WTC11 (cell line): Measurements from ENCODE around the gene HNRNPL.

Experiments used
- CTCF ChIP-seq: fragments of 200-600 bp; IDR thresholded peaks from 2 replicates; pipeline ENCODE4 v1.8.0; 2022; ENCODE audit warnings: antibody characterized with exemption
- ERG ChIP-seq: fragments of 250-450 bp; sonication (Bioruptor Pico); IDR thresholded peaks from 2 replicates; pipeline ENCODE4 v1.8.0; 2021; ENCODE audit warnings: mild to moderate bottlenecking
- ESRRA ChIP-seq: sonication (generic); formaldehyde crosslinking; IDR thresholded peaks from 2 replicates; pipeline ENCODE4 v1.8.1; 2022; ENCODE audit warnings: mild to moderate bottlenecking, missing genetic modification reagents, borderline replicate concordance
- FOXP4 ChIP-seq: sonication (generic); formaldehyde crosslinking; IDR thresholded peaks from 2 replicates; pipeline ENCODE4 v1.8.0; 2022; ENCODE audit warnings: mild to moderate bottlenecking, missing genetic modification reagents
- IRF1 ChIP-seq: sonication (generic); formaldehyde crosslinking; IDR thresholded peaks from 2 replicates; pipeline ENCODE4 v1.8.0; 2023; ENCODE audit warnings: missing genetic modification reagents
- KAT7 ChIP-seq: sonication (generic); formaldehyde crosslinking; IDR thresholded peaks from 2 replicates; pipeline ENCODE4 v1.8.1; 2023; ENCODE audit warnings: missing genetic modification reagents, mild to moderate bottlenecking, borderline replicate concordance
- NFE2L1 ChIP-seq: sonication (generic); formaldehyde crosslinking; IDR thresholded peaks from 2 replicates; pipeline ENCODE4 v1.8.1; 2023; ENCODE audit warnings: missing genetic modification reagents
- ZNF263 ChIP-seq: sonication (generic); formaldehyde crosslinking; IDR thresholded peaks from 2 replicates; pipeline ENCODE4 v1.8.1; 2022; ENCODE audit warnings: low read depth, mild to moderate bottlenecking, moderate library complexity, missing genetic modification reagents
- TF ChIP-seq, protein P1 (sequence below): fragments of 250-450 bp; sonication (Bioruptor Pico); IDR thresholded peaks from 2 replicates; pipeline ENCODE4 v1.9.0; 2021; ENCODE audit warnings: mild to moderate bottlenecking, borderline replicate concordance
- TF ChIP-seq, protein P2 (sequence below): sonication (generic); formaldehyde crosslinking; IDR thresholded peaks from 2 replicates; pipeline ENCODE4 v1.8.0; 2022; ENCODE audit warnings: mild to moderate bottlenecking, missing genetic modification reagents
- TF ChIP-seq, protein P3 (sequence below): fragments of 250-450 bp; sonication (Bioruptor Pico); IDR thresholded peaks from 2 replicates; pipeline ENCODE4 v1.9.0; 2021; ENCODE audit warnings: mild to moderate bottlenecking

- TF ChIP-seq CTCF, result no peak
- TF ChIP-seq ZNF263 (CRISPR knock-in tag), result no peak
- no peak for TF ChIP-seq KAT7 (CRISPR knock-in tag)
- no peak for TF ChIP-seq IRF1 (CRISPR knock-in tag)
- TF ChIP-seq FOXP4 (CRISPR knock-in tag), result no peak
- no peak for TF ChIP-seq ESRRA
- TF ChIP-seq, protein P1, sequence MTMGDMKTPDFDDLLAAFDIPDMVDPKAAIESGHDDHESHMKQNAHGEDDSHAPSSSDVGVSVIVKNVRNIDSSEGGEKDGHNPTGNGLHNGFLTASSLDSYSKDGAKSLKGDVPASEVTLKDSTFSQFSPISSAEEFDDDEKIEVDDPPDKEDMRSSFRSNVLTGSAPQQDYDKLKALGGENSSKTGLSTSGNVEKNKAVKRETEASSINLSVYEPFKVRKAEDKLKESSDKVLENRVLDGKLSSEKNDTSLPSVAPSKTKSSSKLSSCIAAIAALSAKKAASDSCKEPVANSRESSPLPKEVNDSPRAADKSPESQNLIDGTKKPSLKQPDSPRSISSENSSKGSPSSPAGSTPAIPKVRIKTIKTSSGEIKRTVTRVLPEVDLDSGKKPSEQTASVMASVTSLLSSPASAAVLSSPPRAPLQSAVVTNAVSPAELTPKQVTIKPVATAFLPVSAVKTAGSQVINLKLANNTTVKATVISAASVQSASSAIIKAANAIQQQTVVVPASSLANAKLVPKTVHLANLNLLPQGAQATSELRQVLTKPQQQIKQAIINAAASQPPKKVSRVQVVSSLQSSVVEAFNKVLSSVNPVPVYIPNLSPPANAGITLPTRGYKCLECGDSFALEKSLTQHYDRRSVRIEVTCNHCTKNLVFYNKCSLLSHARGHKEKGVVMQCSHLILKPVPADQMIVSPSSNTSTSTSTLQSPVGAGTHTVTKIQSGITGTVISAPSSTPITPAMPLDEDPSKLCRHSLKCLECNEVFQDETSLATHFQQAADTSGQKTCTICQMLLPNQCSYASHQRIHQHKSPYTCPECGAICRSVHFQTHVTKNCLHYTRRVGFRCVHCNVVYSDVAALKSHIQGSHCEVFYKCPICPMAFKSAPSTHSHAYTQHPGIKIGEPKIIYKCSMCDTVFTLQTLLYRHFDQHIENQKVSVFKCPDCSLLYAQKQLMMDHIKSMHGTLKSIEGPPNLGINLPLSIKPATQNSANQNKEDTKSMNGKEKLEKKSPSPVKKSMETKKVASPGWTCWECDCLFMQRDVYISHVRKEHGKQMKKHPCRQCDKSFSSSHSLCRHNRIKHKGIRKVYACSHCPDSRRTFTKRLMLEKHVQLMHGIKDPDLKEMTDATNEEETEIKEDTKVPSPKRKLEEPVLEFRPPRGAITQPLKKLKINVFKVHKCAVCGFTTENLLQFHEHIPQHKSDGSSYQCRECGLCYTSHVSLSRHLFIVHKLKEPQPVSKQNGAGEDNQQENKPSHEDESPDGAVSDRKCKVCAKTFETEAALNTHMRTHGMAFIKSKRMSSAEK (CRISPR knock-in tag), result no peak
- TF ChIP-seq NFE2L1 (CRISPR knock-in tag), result no peak
- TF ChIP-seq, protein P2, sequence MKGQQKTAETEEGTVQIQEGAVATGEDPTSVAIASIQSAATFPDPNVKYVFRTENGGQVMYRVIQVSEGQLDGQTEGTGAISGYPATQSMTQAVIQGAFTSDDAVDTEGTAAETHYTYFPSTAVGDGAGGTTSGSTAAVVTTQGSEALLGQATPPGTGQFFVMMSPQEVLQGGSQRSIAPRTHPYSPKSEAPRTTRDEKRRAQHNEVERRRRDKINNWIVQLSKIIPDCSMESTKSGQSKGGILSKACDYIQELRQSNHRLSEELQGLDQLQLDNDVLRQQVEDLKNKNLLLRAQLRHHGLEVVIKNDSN (CRISPR knock-in tag), result no peak
- TF ChIP-seq, protein P3, sequence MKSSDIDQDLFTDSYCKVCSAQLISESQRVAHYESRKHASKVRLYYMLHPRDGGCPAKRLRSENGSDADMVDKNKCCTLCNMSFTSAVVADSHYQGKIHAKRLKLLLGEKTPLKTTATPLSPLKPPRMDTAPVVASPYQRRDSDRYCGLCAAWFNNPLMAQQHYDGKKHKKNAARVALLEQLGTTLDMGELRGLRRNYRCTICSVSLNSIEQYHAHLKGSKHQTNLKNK, result no peak
- TF ChIP-seq ERG (CRISPR knock-in tag), result no peak
Observed at GRCh38 chr19:38850436-38850975, 720 bp upstream of the HNRNPL start.
